Brain microvascular endothelial cell (primary cell): ENCODE data around the gene TTK.

Experiments used
- DNase-seq: peaks from one replicate; pipeline ENCODE4 v3.0.0-alpha.2; 2020
- H3K27ac ChIP-seq: fragments of 250-450 bp; sonication (Bioruptor Pico); 2 replicates; pipeline ENCODE4 v1.5.1; 2020; ENCODE audit warnings: mild to moderate bottlenecking, moderate library complexity
- H3K27me3 ChIP-seq: fragments of 250-450 bp; sonication (Bioruptor Pico); replicated peaks from 2 replicates; pipeline ENCODE4 v1.5.1; 2020; ENCODE audit warnings: mild to moderate bottlenecking
- H3K36me3 ChIP-seq: fragments of 250-450 bp; sonication (Bioruptor Pico); replicated peaks from 2 replicates; pipeline ENCODE4 v1.5.1; 2020; ENCODE audit warnings: mild to moderate bottlenecking
- H3K4me3 ChIP-seq: 2 replicates; pipeline ENCODE4 v1.5.1; 2011; ENCODE audit warnings: low read depth, mild to moderate bottlenecking, control low read depth, low read length, moderate library complexity
- in situ Hi-C: cut with HindIII; loops from 2 replicates; pipeline ENCODE4 v1.10.0; 2017; ENCODE audit warnings: low sequenced_read_pairs, low pct_ligation_motif_present
- TF ChIP-seq, protein P1 (sequence below): IDR thresholded peaks from 2 replicates; pipeline ENCODE4 v1.5.1; 2011; ENCODE audit warnings: low read depth, mild to moderate bottlenecking, moderate library complexity, low read length, control low read depth, inconsistent platforms; ENCODE audit errors: missing control alignments

Gene TTK

DNA sequence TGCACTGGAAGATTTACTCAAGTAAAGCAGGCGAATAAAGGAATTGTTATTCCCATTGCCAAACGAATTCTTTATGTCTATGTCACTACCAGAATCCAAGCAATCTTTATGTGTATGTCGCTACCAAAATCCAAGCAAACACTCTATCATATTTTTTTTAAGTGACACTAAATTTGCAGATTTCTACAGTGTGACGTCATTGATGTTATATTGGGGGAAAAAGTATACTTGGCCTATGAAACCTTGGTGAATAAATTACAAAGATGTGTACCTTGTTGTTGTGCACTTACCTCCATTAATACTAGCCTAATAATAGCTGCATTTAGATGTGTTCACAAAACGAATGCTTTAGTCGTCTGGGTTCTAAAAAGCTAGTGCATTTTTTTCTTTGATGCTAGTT lies 957 bp downstream of the TTK start:
- in situ Hi-C loops: no loop called here
- no peak for DNase-seq
- no peaks in the 10 kb centered on the region for H3K36me3 ChIP-seq
- peak overlapping the region; percentile 84 for H3K4me3 ChIP-seq
- H3K27me3 ChIP-seq: no peaks in the 10 kb centered on the region
- TF ChIP-seq, protein P1, sequence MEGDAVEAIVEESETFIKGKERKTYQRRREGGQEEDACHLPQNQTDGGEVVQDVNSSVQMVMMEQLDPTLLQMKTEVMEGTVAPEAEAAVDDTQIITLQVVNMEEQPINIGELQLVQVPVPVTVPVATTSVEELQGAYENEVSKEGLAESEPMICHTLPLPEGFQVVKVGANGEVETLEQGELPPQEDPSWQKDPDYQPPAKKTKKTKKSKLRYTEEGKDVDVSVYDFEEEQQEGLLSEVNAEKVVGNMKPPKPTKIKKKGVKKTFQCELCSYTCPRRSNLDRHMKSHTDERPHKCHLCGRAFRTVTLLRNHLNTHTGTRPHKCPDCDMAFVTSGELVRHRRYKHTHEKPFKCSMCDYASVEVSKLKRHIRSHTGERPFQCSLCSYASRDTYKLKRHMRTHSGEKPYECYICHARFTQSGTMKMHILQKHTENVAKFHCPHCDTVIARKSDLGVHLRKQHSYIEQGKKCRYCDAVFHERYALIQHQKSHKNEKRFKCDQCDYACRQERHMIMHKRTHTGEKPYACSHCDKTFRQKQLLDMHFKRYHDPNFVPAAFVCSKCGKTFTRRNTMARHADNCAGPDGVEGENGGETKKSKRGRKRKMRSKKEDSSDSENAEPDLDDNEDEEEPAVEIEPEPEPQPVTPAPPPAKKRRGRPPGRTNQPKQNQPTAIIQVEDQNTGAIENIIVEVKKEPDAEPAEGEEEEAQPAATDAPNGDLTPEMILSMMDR: no peak
- H3K27ac ChIP-seq: no peak overlapping the region

DNA sequence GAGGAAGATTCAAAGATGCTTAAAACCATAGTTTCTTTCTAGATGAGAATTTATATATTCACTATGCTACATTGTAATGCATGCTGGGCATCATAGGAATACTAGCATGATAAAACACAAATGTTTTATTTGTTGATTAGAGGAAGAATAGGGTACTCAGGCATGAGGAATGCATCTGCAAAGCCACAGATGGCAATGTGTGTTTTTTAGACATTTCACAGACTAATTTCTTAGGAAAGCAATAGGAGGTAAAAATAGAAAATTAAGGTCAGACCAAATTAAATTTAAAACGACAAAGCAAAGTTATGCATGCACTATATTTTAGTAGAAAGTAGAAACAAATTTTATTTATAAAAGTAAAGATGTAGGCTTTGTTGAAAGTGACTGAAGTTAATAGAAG lies 2.1 kb downstream of the TTK start:
- TF ChIP-seq, protein P1: no peak
- in situ Hi-C loops: no loop called here

DNA sequence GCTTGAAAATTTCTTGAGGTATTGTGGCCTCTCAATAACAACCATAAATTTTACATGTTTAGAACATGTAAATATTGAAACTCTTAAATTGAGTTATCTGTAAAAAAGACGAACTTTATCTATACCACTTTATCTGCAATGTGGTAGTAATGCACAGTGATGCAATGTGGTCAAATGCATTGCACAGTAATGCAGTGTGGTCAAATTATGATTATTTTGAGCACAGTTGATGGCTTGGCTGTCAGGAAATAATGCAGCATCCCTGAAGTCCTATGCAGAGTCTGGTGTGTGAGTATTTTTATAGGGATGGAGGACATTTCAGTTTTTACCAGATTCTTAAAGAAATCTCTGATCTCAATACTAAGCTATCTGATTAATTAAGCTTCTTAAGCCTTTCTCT lies 5.1 kb downstream of the TTK start:
- no peak overlapping the region for H3K27ac ChIP-seq
- H3K36me3 ChIP-seq: no peaks in the 10 kb centered on the region
- in situ Hi-C loops: no loop called here
- no peaks in the 10 kb centered on the region for H3K27me3 ChIP-seq
- DNase-seq: no peak
- no peak overlapping the region for H3K4me3 ChIP-seq
- TF ChIP-seq, protein P1: no peak

More for the DNA sequence above, 2.1 kb downstream of the TTK start:
- Histone ChIP-seq H3K36me3 (no peaks in the 10 kb centered on the region), H3K27me3 (no peaks in the 10 kb centered on the region), H3K27ac (no peak overlapping the region), H3K4me3 (no peak overlapping the region)
- DNase-seq: no peak

DNA sequence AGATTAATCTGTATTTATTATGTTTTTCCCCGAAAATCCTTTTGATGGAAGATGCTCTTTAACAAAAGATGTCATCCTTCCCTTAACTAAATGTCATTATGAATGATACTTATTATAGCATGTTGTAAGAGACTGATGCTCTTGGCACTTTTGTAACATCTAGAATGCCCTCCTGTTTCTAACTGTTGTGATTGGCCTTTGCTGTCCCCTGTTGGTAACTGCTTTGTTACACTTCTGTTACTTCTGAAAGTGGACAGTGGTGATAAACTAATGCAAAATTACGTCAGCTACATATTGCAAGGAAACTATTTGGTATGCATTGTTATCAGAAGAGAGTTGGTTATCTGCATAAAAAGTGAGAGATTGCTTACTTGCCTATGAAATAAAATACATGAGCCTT lies 5.8 kb downstream of the TTK start:
- DNase-seq: no peak
- TF ChIP-seq, protein P1: peak; percentile 3
- Histone ChIP-seq H3K27ac (no peak overlapping the region), H3K4me3 (no peak overlapping the region), H3K36me3 (no peaks in the 10 kb centered on the region), H3K27me3 (no peaks in the 10 kb centered on the region)
- in situ Hi-C loops: no loop called here

DNA sequence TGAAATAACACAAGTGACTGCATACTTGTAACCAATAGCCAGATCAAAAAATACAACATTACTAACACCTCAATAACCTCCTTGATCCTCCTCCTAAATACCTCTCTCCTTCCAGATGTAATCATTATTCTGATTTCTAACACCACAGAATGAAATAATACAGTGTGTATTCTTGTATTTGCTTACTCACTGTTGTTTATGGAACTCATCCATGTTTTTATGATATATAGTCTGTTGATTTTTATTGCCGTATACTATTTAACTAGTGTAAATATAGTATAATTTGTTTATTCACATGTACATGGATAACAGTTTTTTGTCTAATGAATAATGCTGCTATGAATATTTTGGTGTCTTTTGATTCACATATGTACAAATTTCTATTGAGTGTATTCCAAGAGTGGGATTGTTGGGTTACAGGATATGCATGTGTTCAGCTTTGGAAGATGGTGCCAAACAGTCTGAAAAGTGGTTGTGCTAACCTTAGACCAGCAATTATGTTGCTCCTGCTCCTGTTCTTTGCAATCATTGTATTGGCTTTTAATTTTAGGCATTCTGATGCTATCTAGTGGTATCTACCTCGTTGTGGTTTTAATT lies 11.5 kb downstream of the TTK start:
- in situ Hi-C loops: no loop called here
- Histone ChIP-seq H3K27me3 (no peaks in the 10 kb centered on the region), H3K36me3 (no peaks in the 10 kb centered on the region), H3K4me3 (no peak overlapping the region), H3K27ac (no peak overlapping the region)
- TF ChIP-seq, protein P1: no peak
- no peak for DNase-seq
